Measurements from ENCODE around the gene FER1L5.

DNA sequence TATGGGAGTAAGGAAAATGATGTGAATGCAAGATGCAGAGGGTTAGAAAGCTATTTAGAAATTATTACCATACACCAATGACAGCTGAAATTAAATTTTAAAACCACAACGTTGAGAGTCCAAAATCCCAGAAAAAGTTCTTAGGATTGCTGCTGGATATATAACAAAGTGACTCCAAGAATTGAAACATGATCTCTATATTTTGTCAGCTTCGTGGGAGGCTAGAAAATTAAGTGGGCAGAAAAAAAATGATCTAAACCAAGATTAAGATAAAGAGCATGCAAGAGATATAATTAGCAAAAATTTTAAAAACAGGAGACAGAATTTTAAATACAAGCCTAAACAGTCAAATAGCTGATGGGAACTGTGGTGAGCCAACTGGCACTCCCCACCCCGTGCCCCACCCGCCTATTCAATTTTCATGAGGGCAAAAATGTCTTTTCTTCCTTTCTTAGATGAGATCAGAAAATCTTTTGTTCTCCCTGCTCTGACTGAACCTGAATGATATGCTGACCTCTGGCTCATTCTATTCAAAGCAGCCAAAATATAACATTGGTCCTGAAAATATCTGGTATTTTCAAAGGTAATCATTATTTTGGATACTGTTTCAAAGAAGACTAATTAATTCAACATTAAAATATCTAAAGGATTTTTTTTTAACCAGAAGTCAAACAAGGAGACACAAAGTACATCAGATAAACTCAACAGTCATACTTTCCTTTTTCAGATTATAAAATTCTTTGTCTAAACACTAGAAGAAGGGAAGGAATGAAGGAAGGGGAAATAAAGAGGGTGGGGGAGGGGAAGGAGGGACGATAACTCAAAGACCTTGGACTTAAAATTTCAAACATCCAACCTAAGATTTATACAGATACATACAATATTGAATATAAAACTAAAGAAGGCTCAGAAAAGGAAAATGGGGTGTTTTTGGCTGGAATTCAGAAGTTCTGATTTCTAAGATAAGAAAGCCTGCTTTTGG lies 16.7 kb upstream of the FER1L5 start:
- TF ChIP-seq NFRKB (IDR thresholded peaks at IDR 0.05) (no peak), FOXA1 (IDR thresholded peaks at IDR 0.05) (no peak), ELF4 (IDR thresholded peaks at IDR 0.05) (no peak), ZNF384 (IDR thresholded peaks at IDR 0.05) (no peak), SUZ12 (IDR thresholded peaks at IDR 0.05) (no peak), TARDBP (IDR thresholded peaks at IDR 0.05) (no peak), SP1 (IDR thresholded peaks at IDR 0.05) (no peak), BHLHE40 (IDR thresholded peaks at IDR 0.05; ENCODE audit: borderline replicate concordance) (no peak), ARNT (IDR thresholded peaks at IDR 0.05) (no peak), HDGF (IDR thresholded peaks at IDR 0.05; ENCODE audit: borderline replicate concordance) (no peak), FOXM1 (IDR thresholded peaks at IDR 0.05; ENCODE audit: borderline replicate concordance) (no peak)
- TF ChIP-seq, protein P1, sequence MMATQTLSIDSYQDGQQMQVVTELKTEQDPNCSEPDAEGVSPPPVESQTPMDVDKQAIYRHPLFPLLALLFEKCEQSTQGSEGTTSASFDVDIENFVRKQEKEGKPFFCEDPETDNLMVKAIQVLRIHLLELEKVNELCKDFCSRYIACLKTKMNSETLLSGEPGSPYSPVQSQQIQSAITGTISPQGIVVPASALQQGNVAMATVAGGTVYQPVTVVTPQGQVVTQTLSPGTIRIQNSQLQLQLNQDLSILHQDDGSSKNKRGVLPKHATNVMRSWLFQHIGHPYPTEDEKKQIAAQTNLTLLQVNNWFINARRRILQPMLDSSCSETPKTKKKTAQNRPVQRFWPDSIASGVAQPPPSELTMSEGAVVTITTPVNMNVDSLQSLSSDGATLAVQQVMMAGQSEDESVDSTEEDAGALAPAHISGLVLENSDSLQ (IDR thresholded peaks at IDR 0.05): no peak

Measured in HEK293T (cell line).